Mesothelial cell of epicardium (in vitro differentiated cells): Measurements from ENCODE around the gene JADE3. TPM values are rescaled to one million over a fixed set of nuclear protein-coding genes. Genes with fewer than 3 reads are reported as not detected.
A peak's percentile ranks its signal among the peaks of the same experiment; 100 is the strongest.

Source experiments
- DNase-seq, 2 experiments: peaks; one replicate each; pipeline ENCODE4 v3.0.0; 2021; ENCODE audit warnings: low spot score in 2 of 2; ENCODE audit not compliant: unreplicated experiment in 2 of 2
- H3K27ac Mint-ChIP-seq: 2 replicates; pipeline ENCODE4 v1.8.0; 2021; ENCODE audit warnings: mixed read lengths
- H3K27me3 Mint-ChIP-seq: 2 replicates; pipeline ENCODE4 v1.8.0; 2021; ENCODE audit warnings: low read depth, mixed read lengths
- H3K36me3 Mint-ChIP-seq: 2 replicates; pipeline ENCODE4 v1.8.0; 2021; ENCODE audit warnings: mixed read lengths
- H3K4me1 Mint-ChIP-seq: 2 replicates; pipeline ENCODE4 v1.8.0; 2021; ENCODE audit warnings: mixed read lengths
- H3K4me3 Mint-ChIP-seq: 2 replicates; pipeline ENCODE4 v1.8.0; 2021; ENCODE audit warnings: mild to moderate bottlenecking, moderate library complexity, mixed read lengths
- H3K9me3 Mint-ChIP-seq: 2 replicates; pipeline ENCODE4 v1.8.0; 2021; ENCODE audit warnings: mixed read lengths
- total RNA-seq: library from RNA; stranded (reverse); gene quantifications from 3 replicates; pipeline ENCODE4 v1.2.1, GENCODE V29; 2021
- TF ChIP-seq, protein P1 (sequence below): fragments of 200-600 bp; sonication (generic); IDR thresholded peaks from one replicate; pipeline ENCODE4 v1.5.0; 2021; ENCODE audit warnings: antibody characterized with exemption; ENCODE audit not compliant: unreplicated experiment

The JADE3 gene
- total RNA-seq, 1 donor from 2014 or later = 16.4 TPM

DNA sequence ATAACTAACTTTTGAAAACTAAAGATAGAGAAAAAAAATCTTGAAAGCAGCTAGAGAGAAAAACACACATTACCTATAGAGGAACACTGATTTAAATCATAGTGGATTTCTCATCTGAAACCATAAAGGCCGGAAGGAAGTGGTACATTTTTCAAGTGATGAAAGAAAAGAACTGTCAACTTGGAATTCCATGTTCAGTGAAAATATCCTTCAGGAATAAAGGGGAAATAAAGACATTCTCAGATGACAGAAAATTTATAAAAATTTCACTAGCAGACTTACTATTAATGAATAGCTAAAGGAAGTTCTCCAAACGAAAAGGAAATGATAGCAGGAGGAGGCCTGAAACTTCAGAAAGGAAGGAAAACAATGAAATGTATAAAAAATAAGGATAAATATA lies 7.6 kb upstream of the JADE3 start:
- peaks cover 6% of the 10 kb centered on the region for H3K9me3 Mint-ChIP-seq
- no peak overlapping the region for H3K4me3 Mint-ChIP-seq
- no peak overlapping the region for H3K27ac Mint-ChIP-seq
- TF ChIP-seq, protein P1, sequence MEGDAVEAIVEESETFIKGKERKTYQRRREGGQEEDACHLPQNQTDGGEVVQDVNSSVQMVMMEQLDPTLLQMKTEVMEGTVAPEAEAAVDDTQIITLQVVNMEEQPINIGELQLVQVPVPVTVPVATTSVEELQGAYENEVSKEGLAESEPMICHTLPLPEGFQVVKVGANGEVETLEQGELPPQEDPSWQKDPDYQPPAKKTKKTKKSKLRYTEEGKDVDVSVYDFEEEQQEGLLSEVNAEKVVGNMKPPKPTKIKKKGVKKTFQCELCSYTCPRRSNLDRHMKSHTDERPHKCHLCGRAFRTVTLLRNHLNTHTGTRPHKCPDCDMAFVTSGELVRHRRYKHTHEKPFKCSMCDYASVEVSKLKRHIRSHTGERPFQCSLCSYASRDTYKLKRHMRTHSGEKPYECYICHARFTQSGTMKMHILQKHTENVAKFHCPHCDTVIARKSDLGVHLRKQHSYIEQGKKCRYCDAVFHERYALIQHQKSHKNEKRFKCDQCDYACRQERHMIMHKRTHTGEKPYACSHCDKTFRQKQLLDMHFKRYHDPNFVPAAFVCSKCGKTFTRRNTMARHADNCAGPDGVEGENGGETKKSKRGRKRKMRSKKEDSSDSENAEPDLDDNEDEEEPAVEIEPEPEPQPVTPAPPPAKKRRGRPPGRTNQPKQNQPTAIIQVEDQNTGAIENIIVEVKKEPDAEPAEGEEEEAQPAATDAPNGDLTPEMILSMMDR = no peak
- H3K36me3 Mint-ChIP-seq = no peaks in the 10 kb centered on the region
- H3K27me3 Mint-ChIP-seq = no peaks in the 10 kb centered on the region
- DNase-seq = no peak
- H3K4me1 Mint-ChIP-seq = peaks cover 4% of the 10 kb centered on the region

DNA sequence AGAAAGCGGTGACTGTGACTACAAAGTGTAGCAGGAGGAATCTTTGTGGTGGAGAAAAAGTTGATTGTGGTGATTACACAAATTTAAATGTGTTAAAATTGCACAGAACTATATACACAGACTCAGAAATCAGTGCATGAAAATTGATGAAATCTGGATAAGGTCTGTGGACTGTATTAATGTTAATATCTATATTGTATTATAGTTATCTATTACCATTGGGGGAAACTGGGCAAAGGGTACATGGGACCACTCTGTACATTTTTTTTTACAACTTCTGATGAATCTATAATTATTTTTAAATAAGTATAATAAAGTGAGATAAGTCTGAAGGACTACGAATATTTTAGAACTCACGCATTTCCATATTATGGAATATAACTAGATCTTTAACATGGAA lies 1.8 kb upstream of the JADE3 start:
- TF ChIP-seq, protein P1 = no peak
- H3K36me3 Mint-ChIP-seq = no peaks in the 10 kb centered on the region
- H3K27ac Mint-ChIP-seq = no peak overlapping the region
- H3K27me3 Mint-ChIP-seq = no peaks in the 10 kb centered on the region
- peaks cover 24% of the 10 kb centered on the region for H3K9me3 Mint-ChIP-seq
- no peak for DNase-seq
- peaks cover 13% of the 10 kb centered on the region for H3K4me1 Mint-ChIP-seq
- H3K4me3 Mint-ChIP-seq = no peak overlapping the region

DNA sequence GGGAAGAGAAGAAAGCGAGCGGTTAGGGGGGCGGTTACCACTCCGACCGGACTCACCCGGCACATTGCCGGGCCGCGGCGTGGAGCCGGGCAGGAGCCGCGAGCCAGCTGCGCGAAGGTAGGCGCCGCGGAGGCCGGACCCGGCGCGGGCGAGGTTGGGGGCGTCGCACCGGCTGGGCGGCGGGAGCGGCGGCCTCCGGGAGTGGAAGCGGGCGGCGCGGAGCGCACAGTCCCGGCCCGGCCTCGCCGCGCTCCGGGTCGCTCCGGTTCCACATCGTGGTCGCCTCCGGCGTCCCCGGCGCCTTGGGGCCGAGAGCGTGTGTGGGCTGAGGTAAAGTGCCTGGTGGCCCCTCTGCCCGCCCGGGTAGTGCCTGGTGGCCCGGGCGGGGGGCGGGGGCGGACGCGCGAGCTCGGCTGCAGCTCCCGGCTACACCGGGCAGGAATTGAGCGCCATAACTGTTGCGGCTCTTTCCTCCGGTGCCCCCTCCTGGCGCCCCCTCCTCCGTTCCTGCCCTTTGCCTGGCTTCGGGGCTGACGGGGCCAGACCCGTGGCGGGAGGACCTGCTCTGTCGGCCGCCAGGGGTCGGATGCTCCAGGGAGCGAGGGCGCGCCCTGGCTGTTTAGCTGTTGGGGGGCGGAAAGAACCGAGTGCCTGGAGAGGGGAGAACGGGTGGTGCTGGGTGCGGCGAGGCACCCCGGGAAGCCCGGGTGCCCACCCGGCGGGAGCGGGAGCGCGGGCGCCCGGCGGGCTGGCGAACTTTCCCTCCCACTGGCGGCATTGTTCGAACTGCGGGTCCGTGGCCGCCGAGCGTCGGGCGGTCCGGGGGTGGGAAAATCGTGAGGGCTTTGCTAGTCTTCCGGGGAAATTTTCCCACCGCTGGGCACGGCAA lies 626 bp downstream of the JADE3 start:
- Mint-ChIP-seq H3K9me3 (peaks cover 25% of the 10 kb centered on the region), H3K27me3 (no peaks in the 10 kb centered on the region), H3K36me3 (no peaks in the 10 kb centered on the region), H3K4me3 (peak overlapping the region; percentile 86), H3K27ac (peak overlapping the region; percentile 88), H3K4me1 (peaks cover 13% of the 10 kb centered on the region)
- TF ChIP-seq, protein P1 = peak; percentile 34
- peak; percentile 25 to 56 for DNase-seq

DNA sequence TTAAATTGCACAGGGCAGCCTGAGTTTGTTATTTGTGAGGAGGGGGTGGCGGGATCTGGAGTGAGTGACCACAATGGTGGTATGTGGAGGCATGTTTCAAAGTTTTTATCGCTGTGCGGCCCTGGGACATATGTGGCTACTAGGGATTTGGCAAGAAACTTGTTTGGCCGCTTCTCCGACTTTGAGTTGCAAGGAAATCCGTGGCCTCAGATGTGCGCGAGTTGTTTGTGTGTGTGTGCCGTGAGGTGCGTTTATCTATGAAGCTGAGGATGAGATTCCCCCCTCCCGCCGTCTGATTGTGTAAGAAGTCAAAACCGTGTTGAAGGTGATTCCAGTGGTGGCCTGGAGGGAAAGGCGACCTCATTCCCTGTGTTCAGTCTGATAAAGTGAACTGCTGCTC lies 1.4 kb downstream of the JADE3 start:
- DNase-seq = no peak
- peaks cover 13% of the 10 kb centered on the region for H3K4me1 Mint-ChIP-seq

DNA sequence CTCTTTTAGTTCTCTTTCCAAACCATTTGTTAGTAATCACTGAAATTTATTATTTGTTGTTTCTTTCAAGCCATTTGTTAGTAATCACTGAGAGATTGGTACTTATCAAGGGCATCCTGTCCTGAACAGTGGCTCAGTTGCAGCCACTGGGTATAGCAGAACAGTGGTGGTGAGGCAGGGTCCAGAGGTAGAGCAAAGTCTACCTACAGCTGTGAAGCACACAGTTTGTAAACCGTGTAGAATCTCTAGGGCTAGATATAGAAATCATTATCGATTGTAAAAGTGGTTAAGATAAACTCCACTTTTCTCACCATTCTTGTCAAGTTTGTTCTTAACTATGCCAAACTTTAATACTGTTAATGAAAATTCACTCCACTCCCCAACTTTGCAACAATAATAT lies 4.1 kb downstream of the JADE3 start:
- no peak for DNase-seq
- peaks cover 13% of the 10 kb centered on the region for H3K4me1 Mint-ChIP-seq
- TF ChIP-seq, protein P1 = no peak
- no peak overlapping the region for H3K4me3 Mint-ChIP-seq
- peaks cover 11% of the 10 kb centered on the region for H3K36me3 Mint-ChIP-seq
- H3K27me3 Mint-ChIP-seq = no peaks in the 10 kb centered on the region
- peaks cover 46% of the 10 kb centered on the region for H3K9me3 Mint-ChIP-seq
- H3K27ac Mint-ChIP-seq = no peak overlapping the region

More for the DNA sequence above, 1.4 kb downstream of the JADE3 start:
- Mint-ChIP-seq H3K27ac (peak overlapping the region; percentile 88), H3K27me3 (no peaks in the 10 kb centered on the region), H3K4me3 (peak overlapping the region; percentile 86), H3K9me3 (peaks cover 27% of the 10 kb centered on the region), H3K36me3 (peaks cover under 1% of the 10 kb centered on the region)
- TF ChIP-seq, protein P1 = no peak
